Stimulated activated CD8-positive, alpha-beta memory T cell treated with anti-CD3 and anti-CD28 coated beads, Interleukin-12 subunit alpha, Interleukin-12 subunit beta, amount 100 ng/mL, for 4 hours (primary cell): Measurements from ENCODE around the gene FNDC11.
"Not testable (repeated sequence)": the region's sequence is repeated elsewhere in the genome, so short reads cannot be mapped to it uniquely, and the experiment has no call there.

Experiments used
- DNase-seq: peaks from one replicate; pipeline ENCODE4 v3.0.0-alpha.2; 2020; ENCODE audit warnings: low read depth

FNDC11 gene

GRCh38 chr20:63554361-63555278 is 661 bp downstream of the FNDC11 start:
- no peak for DNase-seq

DNA sequence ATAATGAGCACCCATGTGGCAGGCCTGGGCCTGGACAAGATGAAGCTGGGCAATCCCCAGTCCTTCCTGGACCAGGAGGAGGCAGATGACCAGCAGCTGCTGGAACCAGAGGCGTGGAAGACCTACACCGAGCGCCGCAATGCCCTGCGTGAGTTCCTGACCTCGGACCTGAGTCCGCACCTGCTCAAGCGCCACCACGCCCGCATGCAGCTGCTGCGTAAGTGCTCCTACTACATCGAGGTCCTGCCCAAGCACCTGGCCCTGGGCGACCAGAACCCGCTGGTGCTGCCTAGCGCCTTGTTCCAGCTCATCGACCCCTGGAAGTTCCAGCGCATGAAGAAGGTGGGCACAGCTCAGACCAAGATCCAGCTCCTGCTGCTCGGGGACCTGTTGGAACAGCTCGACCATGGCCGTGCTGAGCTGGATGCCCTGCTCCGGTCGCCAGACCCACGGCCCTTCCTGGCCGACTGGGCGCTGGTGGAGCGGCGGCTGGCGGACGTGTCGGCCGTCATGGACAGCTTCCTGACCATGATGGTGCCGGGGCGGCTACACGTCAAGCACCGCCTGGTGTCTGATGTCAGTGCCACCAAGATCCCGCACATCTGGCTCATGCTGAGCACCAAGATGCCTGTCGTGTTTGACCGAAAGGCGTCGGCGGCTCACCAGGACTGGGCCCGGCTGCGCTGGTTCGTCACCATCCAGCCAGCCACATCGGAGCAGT is 1.9 kb downstream of the FNDC11 start:
- no peak for DNase-seq

- DNase-seq = no peak
Measured at GRCh38 chr20:63556873-63557478, 3.0 kb downstream of the FNDC11 start.

DNA sequence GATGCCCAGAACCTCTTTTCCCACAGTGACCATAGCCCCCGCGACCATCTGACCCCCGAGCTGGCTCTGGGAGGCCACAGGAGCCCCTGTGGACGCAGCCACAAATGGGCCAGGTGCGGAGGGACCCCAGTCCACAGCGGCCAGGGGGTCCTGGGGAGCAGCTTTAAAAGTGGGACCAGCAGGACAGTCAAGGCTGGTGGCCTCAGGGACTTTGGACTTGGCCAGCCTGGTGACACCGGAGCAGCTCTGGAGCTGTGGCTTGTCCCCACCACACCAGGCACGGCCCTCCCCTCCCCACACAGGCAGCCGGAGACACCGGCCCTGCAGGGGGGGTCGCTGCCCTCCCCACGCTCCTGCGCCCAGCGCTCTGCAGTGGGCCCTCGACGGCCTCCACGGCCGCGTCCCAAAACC is 3.5 kb downstream of the FNDC11 start:
- DNase-seq = no peak

- DNase-seq = no peak
Measured at GRCh38 chr20:63558804-63559484, 5.0 kb downstream of the FNDC11 start.

DNA sequence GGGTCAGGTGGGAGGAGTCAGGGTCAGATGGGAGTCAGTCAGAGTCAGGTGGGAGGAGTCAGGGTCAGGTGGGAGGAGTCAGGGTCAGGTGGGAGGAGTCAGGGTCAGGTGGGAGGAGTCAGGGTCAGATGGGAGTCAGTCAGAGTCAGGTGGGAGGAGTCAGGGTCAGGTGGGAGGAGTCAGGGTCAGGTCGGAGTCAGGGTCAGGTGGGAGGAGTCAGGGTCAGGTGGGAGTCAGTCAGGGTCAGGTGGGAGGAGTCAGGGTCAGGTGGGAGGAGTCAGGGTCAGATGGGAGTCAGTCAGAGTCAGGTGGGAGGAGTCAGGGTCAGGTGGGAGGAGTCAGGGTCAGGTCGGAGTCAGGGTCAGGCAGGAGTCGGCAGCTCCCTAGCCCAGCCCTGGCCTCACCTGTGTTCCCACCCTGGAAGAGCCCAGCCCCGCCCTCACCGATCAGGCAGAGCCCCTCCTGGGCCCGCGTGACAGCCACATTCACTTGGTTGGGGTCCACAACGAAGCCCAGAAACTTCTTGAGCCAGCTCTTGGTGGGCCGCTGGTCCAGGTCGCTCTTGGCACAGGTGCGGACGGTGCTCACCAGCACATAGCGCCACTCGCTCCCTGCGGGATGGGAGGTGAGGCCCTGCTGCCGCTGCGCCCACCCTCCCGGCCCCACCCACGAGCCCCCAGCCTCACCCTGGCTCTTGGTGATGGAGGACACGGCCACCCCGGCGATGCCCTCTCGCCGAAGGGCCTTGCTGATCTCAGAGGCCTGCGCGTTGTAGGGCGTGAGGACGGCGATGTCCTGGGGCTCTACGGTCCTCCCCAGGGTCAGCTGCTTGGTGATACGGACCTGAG is 5.8 kb downstream of the FNDC11 start:
- DNase-seq = not testable (repeated sequence)

DNA sequence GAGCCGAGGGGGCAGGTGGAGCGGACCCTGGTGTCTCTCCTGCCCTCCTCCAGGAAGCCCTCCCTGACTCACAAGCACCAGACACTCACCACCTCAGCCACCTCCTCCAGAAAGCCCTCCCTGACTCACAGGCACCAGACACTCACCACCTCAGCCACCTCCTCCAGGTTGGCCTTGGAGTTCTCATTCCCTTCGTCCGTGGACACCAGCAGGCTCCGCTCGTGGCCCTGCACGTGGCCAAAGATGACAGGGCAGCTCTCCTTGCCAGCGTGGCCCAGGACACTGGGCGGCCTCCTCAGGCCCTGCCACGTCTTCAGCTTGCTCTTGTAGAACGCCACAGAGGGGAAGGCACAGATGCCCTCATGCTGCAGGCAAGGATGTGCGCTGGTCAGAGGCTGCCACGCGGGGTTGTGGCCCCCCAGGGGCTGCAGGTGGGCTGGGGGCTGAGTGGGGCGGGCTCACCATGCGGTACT is 6.4 kb downstream of the FNDC11 start:
- DNase-seq = no peak

DNA sequence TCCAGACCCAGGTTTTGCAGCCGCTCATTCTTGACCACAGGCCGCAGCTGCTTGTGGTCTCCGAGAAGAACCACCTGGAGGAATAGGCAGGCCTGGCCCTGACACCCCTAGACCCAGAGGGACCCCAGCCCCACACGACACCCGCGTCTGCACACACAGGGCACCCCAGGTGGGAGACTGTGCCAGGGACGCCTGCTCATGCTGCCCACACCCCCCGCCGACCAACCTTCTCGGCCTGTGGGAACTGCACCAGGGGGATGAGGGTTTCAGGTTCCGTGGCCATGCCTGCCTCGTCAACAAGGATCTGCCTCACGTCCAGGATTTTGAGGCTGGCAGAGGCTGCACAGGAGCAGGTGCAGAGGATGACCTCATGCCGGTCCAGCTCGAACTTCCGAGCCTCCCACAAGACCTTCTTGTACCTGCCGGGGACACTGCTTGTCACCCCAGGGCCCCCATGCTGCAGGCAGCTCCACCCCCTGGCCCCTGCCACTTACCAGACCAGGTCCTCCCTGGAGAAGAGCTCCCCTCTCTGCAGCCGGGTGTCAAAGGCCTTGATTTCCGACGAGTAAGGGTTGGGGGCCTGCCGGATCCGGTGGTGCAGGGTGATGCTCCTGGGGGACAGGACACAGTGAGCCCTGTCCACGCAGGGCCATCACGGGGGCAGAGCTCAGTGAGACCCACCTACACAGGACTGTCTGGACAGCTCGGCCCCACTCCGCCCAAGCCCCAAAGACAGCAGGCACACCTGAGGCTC is 7.1 kb downstream of the FNDC11 start:
- no peak for DNase-seq

GRCh38 chr20:63561624-63562396 is 7.9 kb downstream of the FNDC11 start:
- no peak for DNase-seq

DNA sequence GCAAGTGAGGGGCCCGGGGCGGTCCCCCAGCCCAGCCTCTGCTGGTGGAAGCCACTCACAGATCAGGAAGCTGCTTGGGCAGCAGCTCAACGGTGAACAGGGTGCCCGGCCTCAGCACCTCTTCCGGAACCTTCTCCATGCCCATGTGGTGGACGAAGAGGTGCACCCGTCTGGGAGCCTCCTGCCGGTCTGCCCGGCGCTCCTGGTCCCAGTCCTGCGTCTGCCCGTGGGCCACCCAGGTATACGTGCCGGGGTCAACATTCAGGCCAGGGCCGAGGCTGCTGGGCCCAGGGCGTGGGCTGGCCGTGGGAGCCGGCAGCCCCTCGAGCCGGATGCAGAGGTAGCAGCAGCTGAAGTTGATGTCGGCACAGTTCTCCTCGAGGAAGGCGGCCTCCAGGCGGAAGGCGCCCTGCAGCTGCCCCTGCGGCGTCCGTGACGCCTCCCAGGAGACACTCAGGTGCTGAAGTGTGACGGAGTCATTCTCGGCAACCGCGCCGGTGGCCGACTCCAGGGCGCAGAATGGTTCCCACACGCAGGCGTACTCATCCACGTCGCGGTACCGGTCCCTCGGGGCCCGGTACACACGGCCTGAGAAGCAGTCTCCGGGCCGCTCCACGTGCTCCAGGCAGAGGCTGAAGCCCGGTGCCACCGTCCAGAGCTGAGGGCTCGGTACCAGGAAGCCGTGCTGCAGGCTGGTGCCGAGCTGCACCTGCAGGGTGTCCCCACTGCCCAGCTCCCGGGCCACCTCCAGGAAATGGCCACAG is 8.7 kb downstream of the FNDC11 start:
- no peak for DNase-seq

DNA sequence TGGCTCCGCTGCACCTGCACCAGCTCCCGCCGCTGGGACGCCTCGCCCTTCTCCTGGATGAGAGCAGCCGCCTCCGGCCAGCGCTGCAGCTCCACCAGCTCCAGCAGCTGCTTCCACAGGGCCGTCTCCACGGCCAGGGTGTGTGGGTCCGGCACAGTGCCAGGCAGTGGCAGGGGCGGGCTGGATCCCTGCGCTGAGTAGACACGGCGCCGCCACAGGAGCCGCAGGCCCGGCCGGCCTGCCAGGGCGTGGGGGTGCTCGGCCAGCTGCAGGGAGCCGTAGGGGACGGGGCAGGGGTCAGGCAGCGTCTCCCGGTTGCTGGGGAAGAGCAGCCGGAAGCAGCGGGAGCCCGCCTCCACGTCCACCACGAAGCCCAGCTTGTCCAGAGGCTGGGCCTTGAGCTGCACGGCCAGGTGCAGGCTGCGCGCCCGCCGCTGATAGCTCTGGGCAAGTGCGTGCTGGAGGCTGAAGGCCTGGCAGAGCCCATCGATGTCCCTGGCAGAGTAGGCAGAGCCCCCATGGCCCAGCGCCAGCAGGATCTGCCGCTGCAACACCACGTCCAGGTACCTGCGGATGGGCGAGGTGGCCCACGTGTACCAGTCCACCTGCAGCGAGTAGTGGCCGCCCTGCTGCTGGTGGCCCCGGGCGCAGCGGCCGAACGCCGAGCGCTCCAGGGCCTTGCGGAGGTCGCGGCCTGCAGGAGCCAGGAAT is 9.4 kb downstream of the FNDC11 start:
- DNase-seq = no peak

- no peak for DNase-seq
Measured at GRCh38 chr20:63564036-63564810, 10.3 kb downstream of the FNDC11 start.

DNA sequence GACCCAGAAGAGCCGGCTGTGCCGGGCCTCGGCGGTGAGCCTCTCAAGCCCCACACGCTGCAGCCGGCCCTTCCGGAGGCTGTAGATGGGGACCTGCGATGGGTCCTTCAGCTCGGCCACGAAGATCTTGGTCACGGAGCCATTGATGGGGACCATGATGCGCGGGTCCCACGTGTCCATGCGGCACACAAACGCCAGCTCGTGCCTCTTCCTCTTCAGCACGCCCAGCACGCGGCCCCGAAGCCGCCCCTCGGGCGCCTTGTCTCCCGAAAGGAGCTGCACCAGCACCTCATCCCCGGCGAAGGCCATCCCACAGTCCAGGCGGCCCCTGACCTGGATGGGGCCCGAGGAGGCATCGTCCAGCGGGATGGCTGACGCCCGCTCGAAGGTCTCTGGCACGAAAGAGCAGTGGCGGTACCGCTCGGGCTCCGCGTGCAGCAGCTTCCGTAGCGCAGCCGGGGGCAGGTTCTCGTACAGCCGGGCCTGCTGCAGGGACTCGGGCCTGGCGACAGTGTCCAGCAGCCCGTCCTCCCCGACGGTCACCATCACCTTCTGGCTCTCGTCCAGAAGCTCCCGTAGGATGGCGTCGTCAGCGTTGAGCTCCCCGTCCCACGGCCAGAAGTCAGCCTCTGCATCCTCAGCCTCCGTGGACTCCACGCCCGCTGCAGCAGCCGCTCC is 11.2 kb downstream of the FNDC11 start:
- DNase-seq = no peak

DNA sequence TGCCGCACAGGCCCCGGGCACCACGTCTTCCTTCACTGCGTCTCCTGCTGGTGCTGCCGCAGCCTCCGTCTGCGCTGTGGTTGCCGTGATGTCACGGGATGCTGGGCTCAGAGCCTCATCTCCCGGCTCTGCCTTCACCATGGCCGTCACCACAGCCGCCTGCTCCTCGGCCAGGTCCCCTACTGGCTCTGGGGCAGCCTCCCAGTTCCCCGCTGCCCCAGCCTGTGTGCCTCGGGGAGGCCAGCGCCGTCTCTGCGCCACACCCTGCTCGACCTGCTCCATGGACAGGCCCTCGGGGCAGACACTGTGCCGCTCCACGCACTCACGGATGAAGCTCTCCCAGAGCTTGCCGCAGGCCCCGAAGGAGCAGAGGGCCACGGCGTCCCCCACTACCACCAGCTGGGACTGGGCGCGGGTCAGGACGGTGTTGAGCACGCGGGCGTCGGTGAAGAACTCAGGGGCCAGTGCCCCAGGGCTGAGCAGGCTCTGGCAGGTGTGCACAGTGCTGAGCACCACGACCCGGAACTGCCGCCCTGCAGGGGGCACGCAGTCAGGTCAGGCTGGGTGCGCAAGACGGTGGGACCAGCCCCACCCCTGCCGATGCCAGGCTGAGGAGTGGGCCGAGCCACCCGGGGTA is 11.9 kb downstream of the FNDC11 start:
- DNase-seq = no peak

DNA sequence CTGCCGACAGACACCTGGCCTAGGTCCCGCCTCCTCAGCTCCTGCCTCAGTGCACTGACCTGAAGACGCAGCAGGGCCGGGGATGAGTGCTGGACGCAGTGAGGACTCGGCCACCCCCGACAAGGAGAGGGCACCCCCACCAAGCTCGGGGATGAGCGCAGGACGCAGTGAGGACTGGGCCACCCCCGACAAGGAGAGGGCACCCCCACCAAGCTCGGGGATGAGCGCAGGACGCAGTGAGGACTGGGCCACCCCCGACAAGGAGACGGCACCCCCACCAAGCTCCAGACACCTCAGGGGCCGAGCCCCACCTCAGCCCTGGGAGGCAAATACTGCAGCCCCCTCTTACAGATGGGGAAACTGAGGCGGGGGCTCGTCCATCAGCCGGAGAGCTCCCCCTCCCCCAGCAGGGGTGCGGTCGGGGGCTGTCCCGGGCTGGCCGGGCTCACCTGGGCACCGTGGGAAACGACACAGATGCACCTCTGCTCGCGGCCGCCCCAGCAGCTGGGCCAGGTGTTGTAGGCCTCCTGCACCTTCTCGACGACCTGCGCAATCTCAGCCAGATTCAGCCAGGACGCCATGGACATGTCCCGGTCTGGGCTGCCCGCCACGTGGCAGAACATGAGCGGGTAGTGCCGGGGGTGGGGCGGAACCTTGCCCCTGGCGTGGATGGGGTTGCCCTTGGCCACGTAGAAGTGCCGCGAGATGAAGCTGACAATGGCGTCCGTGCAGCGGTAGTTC is 12.6 kb downstream of the FNDC11 start:
- no peak for DNase-seq

GRCh38 chr20:63567136-63567385 is 13.1 kb downstream of the FNDC11 start:
- no peak for DNase-seq
